ENCODE measurements around the gene ZFYVE28. TPM values are rescaled to one million over a fixed set of nuclear protein-coding genes. Genes with fewer than 3 reads are reported as not detected.
A peak's percentile ranks its signal among the peaks of the same experiment; 100 is the strongest.

The ZFYVE28 gene
- polyA plus RNA-seq, 1 of the 3 experiments (the other 2 are of a cell fraction) = 3.2 TPM

DNA sequence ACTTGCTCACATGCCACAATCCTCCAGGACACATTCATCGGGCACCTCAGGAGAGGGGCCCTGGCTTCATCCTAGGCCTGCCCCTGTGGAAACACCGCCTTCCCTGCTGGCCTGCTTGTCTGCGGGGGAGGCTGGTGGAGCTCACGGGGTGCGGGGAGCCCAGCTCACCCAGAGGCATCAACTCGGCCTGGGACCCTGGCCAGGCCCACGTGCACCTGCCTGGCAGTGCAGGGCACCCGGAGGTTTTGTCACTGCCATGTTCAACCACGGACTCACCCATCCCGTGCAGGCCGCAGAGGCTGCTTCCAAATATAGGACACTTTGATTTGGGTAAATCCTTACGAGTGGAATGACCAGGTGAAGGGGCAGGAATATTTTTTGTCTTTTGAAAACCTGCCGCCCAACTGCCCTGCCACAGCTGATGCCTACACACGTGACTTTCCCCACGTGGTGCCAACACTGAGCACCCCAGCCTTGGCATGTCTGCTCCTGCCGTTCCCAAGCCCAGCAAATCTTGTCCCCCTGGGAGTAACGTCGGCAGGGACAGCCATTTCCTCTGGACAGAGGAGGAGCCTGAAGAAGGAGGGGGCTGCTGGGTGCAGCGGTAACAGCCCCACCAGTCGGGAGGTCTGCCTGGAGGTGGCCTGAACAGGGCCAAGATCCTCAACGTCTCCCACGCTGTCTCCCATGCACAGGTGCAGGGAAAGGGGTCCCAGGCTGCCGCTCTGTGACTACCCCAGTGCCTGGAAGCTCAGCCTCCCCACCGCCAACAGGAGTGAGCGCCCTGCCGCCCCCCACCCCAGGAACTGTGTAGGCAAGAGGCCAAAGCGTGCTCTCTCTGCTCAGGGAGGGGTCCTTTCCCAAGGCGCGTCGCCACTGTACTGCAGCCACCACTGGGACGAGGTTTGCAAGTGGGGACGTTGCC, 165.0 kb downstream of the ZFYVE28 start:
- WGBS (ENCODE audit: low lambda C conversion rate) = 93% methylated on average over 24 of the region's 32 CpGs
- Histone ChIP-seq H3K79me2 (ENCODE audit: insufficient read depth) (peaks cover 18% of the 10 kb centered on the region), H3K27ac (ENCODE audit: low read depth in 2 of 2, low read length in 1 of 2) (no peak overlapping the region), H3K9me2 (no peaks in the 10 kb centered on the region), H2AFZ (ENCODE audit: low read depth) (no peak overlapping the region), H3K4me3 (ENCODE audit: low read depth in 2 of 2, low read length in 1 of 2) (no peak overlapping the region), H3F3A (replicated peaks; ENCODE audit: insufficient read depth) (no peaks in the 10 kb centered on the region), H3K4me1 (ENCODE audit: control insufficient read depth in 1 of 2, insufficient read depth in 2 of 2, low read depth in 1 of 2, low read length in 1 of 2) (peaks cover 0 to 30% of the 10 kb centered on the region in 2 experiments; a peak in 1 of 4 replicates), H3K9me3 (no peaks in the 10 kb centered on the region), H3K9ac (no peak overlapping the region), H3K36me3 (replicated peaks in 1 of 2; ENCODE audit: control insufficient read depth in 1 of 2, insufficient read depth in 2 of 2, low read length in 1 of 2) (peaks cover 0 to 74% of the 10 kb centered on the region in 2 experiments), H3K27me3 (ENCODE audit: insufficient read depth) (no peaks in the 10 kb centered on the region), H3K4me2 (no peak overlapping the region), H4K20me1 (ENCODE audit: insufficient read depth) (peaks cover 56% of the 10 kb centered on the region)
- CTCF ChIA-PET = no interaction called here
- TF ChIP-seq NRF1 (IDR thresholded peaks at IDR 0.05; ENCODE audit: low read depth, low read length) (no peak), TAF1 (IDR thresholded peaks at IDR 0.05; ENCODE audit: borderline replicate concordance, low read depth, low read length) (no peak), TCF12 (IDR thresholded peaks at IDR 0.05) (no peak), GABPA (IDR thresholded peaks at IDR 0.05; ENCODE audit: low read depth) (no peak), EZH2phosphoT487 (IDR thresholded peaks at IDR 0.05; ENCODE audit: borderline replicate concordance, low read depth) (no peak), SMC3 (IDR thresholded peaks at IDR 0.05; ENCODE audit: low read depth, low read length) (no peak), TEAD4 (IDR thresholded peaks at IDR 0.05; ENCODE audit: borderline replicate concordance, insufficient read depth) (no peak)
- TF ChIP-seq, protein P1, sequence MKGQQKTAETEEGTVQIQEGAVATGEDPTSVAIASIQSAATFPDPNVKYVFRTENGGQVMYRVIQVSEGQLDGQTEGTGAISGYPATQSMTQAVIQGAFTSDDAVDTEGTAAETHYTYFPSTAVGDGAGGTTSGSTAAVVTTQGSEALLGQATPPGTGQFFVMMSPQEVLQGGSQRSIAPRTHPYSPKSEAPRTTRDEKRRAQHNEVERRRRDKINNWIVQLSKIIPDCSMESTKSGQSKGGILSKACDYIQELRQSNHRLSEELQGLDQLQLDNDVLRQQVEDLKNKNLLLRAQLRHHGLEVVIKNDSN (IDR thresholded peaks at IDR 0.05; ENCODE audit: borderline replicate concordance, low read depth) = no peak
- peak; percentile 21 for DNase-seq
- POLR2A ChIA-PET = no interaction called here

DNA sequence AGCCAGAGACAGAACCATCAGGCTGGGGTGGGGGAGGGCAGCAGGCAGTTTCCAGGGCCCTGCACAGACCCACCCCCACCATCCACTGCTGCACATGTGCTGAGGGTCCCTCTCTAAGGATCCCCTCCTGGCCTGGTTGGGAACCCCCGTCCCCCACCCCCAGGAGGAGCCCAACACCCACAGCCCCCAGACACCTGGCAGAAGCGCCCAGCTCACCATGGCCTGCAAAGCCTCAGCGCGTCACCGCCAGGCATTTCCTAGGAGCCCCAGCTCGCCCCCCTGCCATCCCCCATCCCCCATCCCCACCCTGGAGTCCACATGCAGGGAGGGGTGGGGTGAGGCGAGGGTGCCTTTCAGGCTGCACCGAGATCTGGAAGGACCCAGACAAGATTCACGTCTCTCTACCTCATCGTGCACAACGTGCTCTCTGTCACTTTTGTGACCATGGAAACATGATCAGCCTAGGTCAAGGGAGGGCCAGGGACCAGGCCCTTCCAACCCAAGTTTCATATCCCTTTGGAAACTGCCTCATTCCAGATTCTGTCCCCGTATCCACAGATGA, 165.8 kb downstream of the ZFYVE28 start:
- ChIA-PET POLR2A (no interaction called here), CTCF (no interaction called here)
- H3K9me3 ChIP-seq = no peaks in the 10 kb centered on the region
- no peak overlapping the region for H3K9ac ChIP-seq
- H3K27me3 ChIP-seq (ENCODE audit: insufficient read depth) = no peaks in the 10 kb centered on the region
- no peak overlapping the region for H3K27ac ChIP-seq (ENCODE audit: low read depth in 2 of 2, low read length in 1 of 2)
- WGBS (ENCODE audit: low lambda C conversion rate) = 94% methylated on average over 8 of the region's 12 CpGs
- H3K4me1 ChIP-seq (ENCODE audit: control insufficient read depth in 1 of 2, insufficient read depth in 2 of 2, low read depth in 1 of 2, low read length in 1 of 2) = peaks cover 0 to 21% of the 10 kb centered on the region in 2 experiments; a peak in 1 of 4 replicates
- H3K4me2 ChIP-seq = no peak overlapping the region
- TF ChIP-seq YY1 (IDR thresholded peaks at IDR 0.05; ENCODE audit: low read depth) (no peak), SIN3A (IDR thresholded peaks at IDR 0.05; ENCODE audit: borderline replicate concordance, low read depth, low read length) (no peak), MEF2A (IDR thresholded peaks at IDR 0.05; ENCODE audit: borderline replicate concordance, low read depth) (no peak), EZH2phosphoT487 (IDR thresholded peaks at IDR 0.05; ENCODE audit: borderline replicate concordance, low read depth) (no peak), FOSL2 (IDR thresholded peaks at IDR 0.05; ENCODE audit: borderline replicate concordance, low read depth) (no peak), GABPA (IDR thresholded peaks at IDR 0.05; ENCODE audit: low read depth) (no peak), SMC3 (IDR thresholded peaks at IDR 0.05; ENCODE audit: low read depth, low read length) (no peak), JUND (IDR thresholded peaks at IDR 0.05) (no peak), TAF1 (IDR thresholded peaks at IDR 0.05; ENCODE audit: borderline replicate concordance, low read depth, low read length) (no peak)
- TF ChIP-seq, protein P2, sequence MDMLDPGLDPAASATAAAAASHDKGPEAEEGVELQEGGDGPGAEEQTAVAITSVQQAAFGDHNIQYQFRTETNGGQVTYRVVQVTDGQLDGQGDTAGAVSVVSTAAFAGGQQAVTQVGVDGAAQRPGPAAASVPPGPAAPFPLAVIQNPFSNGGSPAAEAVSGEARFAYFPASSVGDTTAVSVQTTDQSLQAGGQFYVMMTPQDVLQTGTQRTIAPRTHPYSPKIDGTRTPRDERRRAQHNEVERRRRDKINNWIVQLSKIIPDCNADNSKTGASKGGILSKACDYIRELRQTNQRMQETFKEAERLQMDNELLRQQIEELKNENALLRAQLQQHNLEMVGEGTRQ (IDR thresholded peaks at IDR 0.05; ENCODE audit: borderline replicate concordance, low read depth, low read length) = no peak
- TF ChIP-seq, protein P3, sequence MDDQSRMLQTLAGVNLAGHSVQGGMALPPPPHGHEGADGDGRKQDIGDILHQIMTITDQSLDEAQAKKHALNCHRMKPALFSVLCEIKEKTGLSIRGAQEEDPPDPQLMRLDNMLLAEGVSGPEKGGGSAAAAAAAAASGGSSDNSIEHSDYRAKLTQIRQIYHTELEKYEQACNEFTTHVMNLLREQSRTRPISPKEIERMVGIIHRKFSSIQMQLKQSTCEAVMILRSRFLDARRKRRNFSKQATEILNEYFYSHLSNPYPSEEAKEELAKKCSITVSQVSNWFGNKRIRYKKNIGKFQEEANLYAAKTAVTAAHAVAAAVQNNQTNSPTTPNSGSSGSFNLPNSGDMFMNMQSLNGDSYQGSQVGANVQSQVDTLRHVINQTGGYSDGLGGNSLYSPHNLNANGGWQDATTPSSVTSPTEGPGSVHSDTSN (IDR thresholded peaks at IDR 0.05) = no peak
- TF ChIP-seq, protein P4, sequence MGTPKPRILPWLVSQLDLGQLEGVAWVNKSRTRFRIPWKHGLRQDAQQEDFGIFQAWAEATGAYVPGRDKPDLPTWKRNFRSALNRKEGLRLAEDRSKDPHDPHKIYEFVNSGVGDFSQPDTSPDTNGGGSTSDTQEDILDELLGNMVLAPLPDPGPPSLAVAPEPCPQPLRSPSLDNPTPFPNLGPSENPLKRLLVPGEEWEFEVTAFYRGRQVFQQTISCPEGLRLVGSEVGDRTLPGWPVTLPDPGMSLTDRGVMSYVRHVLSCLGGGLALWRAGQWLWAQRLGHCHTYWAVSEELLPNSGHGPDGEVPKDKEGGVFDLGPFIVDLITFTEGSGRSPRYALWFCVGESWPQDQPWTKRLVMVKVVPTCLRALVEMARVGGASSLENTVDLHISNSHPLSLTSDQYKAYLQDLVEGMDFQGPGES (IDR thresholded peaks at IDR 0.05; ENCODE audit: low read depth, low read length) = no peak
- H3F3A ChIP-seq (replicated peaks; ENCODE audit: insufficient read depth) = no peaks in the 10 kb centered on the region
- no peak overlapping the region for H2AFZ ChIP-seq (ENCODE audit: low read depth)
- peaks cover 15% of the 10 kb centered on the region for H3K79me2 ChIP-seq (ENCODE audit: insufficient read depth)
- H4K20me1 ChIP-seq (ENCODE audit: insufficient read depth) = peaks cover 48% of the 10 kb centered on the region
- no peaks in the 10 kb centered on the region for H3K9me2 ChIP-seq
- DNase-seq = peak; percentile 41
- no peak overlapping the region for H3K4me3 ChIP-seq (ENCODE audit: low read depth in 2 of 2, low read length in 1 of 2)
- peaks cover 0 to 73% of the 10 kb centered on the region in 2 experiments for H3K36me3 ChIP-seq (replicated peaks in 1 of 2; ENCODE audit: control insufficient read depth in 1 of 2, insufficient read depth in 2 of 2, low read length in 1 of 2)

Data from SK-N-SH (cell line).